HAP-1 (cell line): ENCODE data around the gene ACER3.

Experiments
- DNase-seq, 2 experiments: peaks; one replicate each; pipeline ENCODE4 v3.0.0-alpha.2; 2016 to 2020; ENCODE audit warnings: low spot score in 2 of 2
- H3K27me3 ChIP-seq: fragments of 250-450 bp; sonication (Bioruptor Pico); 2 replicates; pipeline ENCODE4 v1.5.1; 2020; ENCODE audit warnings: low read depth, mild to moderate bottlenecking, moderate library complexity
- H3K36me3 ChIP-seq: fragments of 250-450 bp; sonication (Bioruptor Pico); replicated peaks from 2 replicates; pipeline ENCODE4 v1.5.1; 2020; ENCODE audit warnings: mild to moderate bottlenecking
- H3K4me1 ChIP-seq: fragments of 250-450 bp; sonication (Bioruptor Pico); 2 replicates; pipeline ENCODE4 v1.5.1; 2020; ENCODE audit warnings: mild to moderate bottlenecking
- H3K4me3 ChIP-seq: fragments of 250-450 bp; sonication (Bioruptor Pico); 2 replicates; pipeline ENCODE4 v1.5.1; 2020; ENCODE audit warnings: mild to moderate bottlenecking, moderate library complexity
- H3K9me3 ChIP-seq: fragments of 250-450 bp; sonication (Bioruptor Pico); 2 replicates; pipeline ENCODE4 v1.5.1; 2020; ENCODE audit warnings: mild to moderate bottlenecking, moderate library complexity
- in situ Hi-C: fragments of 300-500 bp; cut with MboI; formaldehyde crosslinking; loops from 3 replicates; pipeline ENCODE4 v1.14.3; 2020; ENCODE audit warnings: low sequenced_read_pairs, inconsistent platforms, mixed read lengths

The ACER3 gene

GRCh38 chr11:76902121-76903014 lies 41.6 kb downstream of the ACER3 start:
- no peaks in the 10 kb centered on the region for H3K27me3 ChIP-seq
- no peaks in the 10 kb centered on the region; the same call in 1 of the 2 replicates for H3K36me3 ChIP-seq
- DNase-seq: peak; percentile 36 to 65
- H3K4me3 ChIP-seq: no peak overlapping the region
- no peaks in the 10 kb centered on the region; the same call in 1 of the 2 replicates for H3K9me3 ChIP-seq
- in situ Hi-C loops: no loop called here
- H3K4me1 ChIP-seq: peaks cover 13% of the 10 kb centered on the region

GRCh38 chr11:76903325-76903724 lies 42.6 kb downstream of the ACER3 start:
- in situ Hi-C loops: no loop called here
- H3K9me3 ChIP-seq: no peaks in the 10 kb centered on the region; the same call in 1 of the 2 replicates
- no peaks in the 10 kb centered on the region for H3K27me3 ChIP-seq
- no peak for DNase-seq
- no peak overlapping the region for H3K4me3 ChIP-seq
- no peaks in the 10 kb centered on the region; the same call in 1 of the 2 replicates for H3K36me3 ChIP-seq
- peaks cover 13% of the 10 kb centered on the region for H3K4me1 ChIP-seq

GRCh38 chr11:76910620-76911414 lies 50.1 kb downstream of the ACER3 start:
- H3K4me3 ChIP-seq: no peak overlapping the region
- no peaks in the 10 kb centered on the region for H3K9me3 ChIP-seq
- peak; percentile 52 to 74 for DNase-seq
- no peaks in the 10 kb centered on the region for H3K27me3 ChIP-seq
- peaks cover 14% of the 10 kb centered on the region for H3K4me1 ChIP-seq
- in situ Hi-C loops: loop anchor here (10.0 kb wide), 2 partner anchors 106 to 176 kb away; no protein-coding TSS in a partner anchor
- no peaks in the 10 kb centered on the region for H3K36me3 ChIP-seq

GRCh38 chr11:76911415-76911808 lies 50.7 kb downstream of the ACER3 start:
- Histone ChIP-seq H3K4me1 (peaks cover 14% of the 10 kb centered on the region), H3K9me3 (no peaks in the 10 kb centered on the region), H3K36me3 (no peaks in the 10 kb centered on the region), H3K27me3 (no peaks in the 10 kb centered on the region), H3K4me3 (no peak overlapping the region)
- no peak for DNase-seq
- in situ Hi-C loops: loop anchor here (10.0 kb wide), 2 partner anchors 107 to 177 kb away; no protein-coding TSS in a partner anchor

DNA sequence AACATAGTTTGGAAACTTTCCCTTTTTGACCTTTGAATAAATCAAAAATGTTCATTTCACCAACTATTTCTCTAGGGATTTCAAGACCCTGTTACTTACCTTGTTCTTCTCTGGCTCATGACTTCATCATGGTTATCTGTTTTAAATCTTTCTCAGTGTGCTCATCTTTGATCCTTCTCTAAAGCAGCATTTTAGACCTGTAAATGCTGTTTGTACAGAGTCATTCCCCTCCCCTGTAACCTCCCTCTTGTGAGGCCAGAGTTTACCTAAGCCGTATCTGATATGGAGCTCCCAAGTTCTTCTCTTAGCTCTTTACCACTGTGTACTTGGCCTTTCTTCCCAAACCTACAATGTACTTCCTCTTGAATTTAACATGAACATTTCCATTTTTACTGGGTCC lies 56.0 kb downstream of the ACER3 start:
- Histone ChIP-seq H3K36me3 (no peaks in the 10 kb centered on the region), H3K9me3 (no peaks in the 10 kb centered on the region), H3K27me3 (no peaks in the 10 kb centered on the region), H3K4me1 (peaks cover under 1% of the 10 kb centered on the region; the same call in 1 of the 2 replicates), H3K4me3 (no peak overlapping the region)
- DNase-seq: no peak
- in situ Hi-C loops: loop anchor here (10.0 kb wide), 2 partner anchors 112 to 182 kb away; no protein-coding TSS in a partner anchor

- Histone ChIP-seq H3K9me3 (no peaks in the 10 kb centered on the region), H3K36me3 (no peaks in the 10 kb centered on the region), H3K4me3 (no peak overlapping the region), H3K27me3 (no peaks in the 10 kb centered on the region), H3K4me1 (no peaks in the 10 kb centered on the region)
- peak; percentile 24 to 76 for DNase-seq
- in situ Hi-C loops: loop anchor here (10.0 kb wide), 2 partner anchors 114 to 184 kb away; no protein-coding TSS in a partner anchor
Measured at GRCh38 chr11:76918941-76919386, 58.2 kb downstream of the ACER3 start.

DNA sequence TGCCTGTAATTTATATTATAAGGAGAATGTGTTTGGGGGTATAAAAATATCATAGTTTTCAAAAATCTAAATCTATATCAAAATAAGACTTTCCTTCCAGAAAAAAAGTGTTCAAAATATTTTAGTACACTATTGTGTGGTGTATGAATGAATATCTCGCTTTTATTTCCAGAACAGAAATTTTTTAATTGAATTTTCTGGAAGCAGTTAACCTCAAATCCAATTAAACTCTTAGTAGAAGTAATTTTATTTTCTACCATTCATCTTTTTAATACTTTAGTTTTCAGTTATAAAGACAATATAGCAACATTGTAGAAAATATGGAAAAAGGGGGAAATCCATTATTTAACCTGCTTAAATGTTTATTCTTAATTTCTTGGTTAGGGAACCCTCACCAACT lies 58.7 kb downstream of the ACER3 start:
- Histone ChIP-seq H3K27me3 (no peaks in the 10 kb centered on the region), H3K36me3 (no peaks in the 10 kb centered on the region), H3K4me1 (no peaks in the 10 kb centered on the region), H3K4me3 (no peak overlapping the region), H3K9me3 (no peaks in the 10 kb centered on the region)
- no peak for DNase-seq
- in situ Hi-C loops: loop anchor here (10.0 kb wide), 2 partner anchors 115 to 185 kb away; no protein-coding TSS in a partner anchor

GRCh38 chr11:76919887-76920746 lies 59.4 kb downstream of the ACER3 start:
- Histone ChIP-seq H3K27me3 (no peaks in the 10 kb centered on the region), H3K9me3 (no peaks in the 10 kb centered on the region), H3K4me3 (no peak overlapping the region), H3K4me1 (no peaks in the 10 kb centered on the region), H3K36me3 (no peaks in the 10 kb centered on the region)
- DNase-seq: peak; percentile 72 to 84
- in situ Hi-C loops: loop anchor here (10.0 kb wide), 2 partner anchors 115 to 185 kb away; no protein-coding TSS in a partner anchor

- no peak overlapping the region for H3K4me3 ChIP-seq
- H3K9me3 ChIP-seq: no peaks in the 10 kb centered on the region
- no peaks in the 10 kb centered on the region for H3K4me1 ChIP-seq
- no peaks in the 10 kb centered on the region for H3K27me3 ChIP-seq
- no peaks in the 10 kb centered on the region; the same call in 1 of the 2 replicates for H3K36me3 ChIP-seq
- DNase-seq: no peak
- in situ Hi-C loops: no loop called here
Measured at GRCh38 chr11:76927160-76927559, 66.4 kb downstream of the ACER3 start.

- no peaks in the 10 kb centered on the region for H3K4me1 ChIP-seq
- no peaks in the 10 kb centered on the region; the same call in 1 of the 2 replicates for H3K9me3 ChIP-seq
- no peak overlapping the region for H3K4me3 ChIP-seq
- DNase-seq: no peak
- no peaks in the 10 kb centered on the region for H3K27me3 ChIP-seq
- peaks cover 2% of the 10 kb centered on the region; the same call in 1 of the 2 replicates for H3K36me3 ChIP-seq
- in situ Hi-C loops: no loop called here
Measured at GRCh38 chr11:76935042-76935441, 74.3 kb downstream of the ACER3 start.

- in situ Hi-C loops: no loop called here
- DNase-seq: no peak
- Histone ChIP-seq H3K36me3 (no peaks in the 10 kb centered on the region; the same call in 1 of the 2 replicates), H3K4me1 (peaks cover 14% of the 10 kb centered on the region), H3K27me3 (no peaks in the 10 kb centered on the region), H3K4me3 (no peak overlapping the region), H3K9me3 (no peaks in the 10 kb centered on the region; the same call in 1 of the 2 replicates)
Measured at GRCh38 chr11:76939219-76939631, 78.5 kb downstream of the ACER3 start.

GRCh38 chr11:76944225-76944624 lies 83.5 kb downstream of the ACER3 start:
- Histone ChIP-seq H3K36me3 (no peaks in the 10 kb centered on the region), H3K4me1 (peaks cover 14% of the 10 kb centered on the region), H3K27me3 (no peaks in the 10 kb centered on the region), H3K4me3 (no peak overlapping the region), H3K9me3 (0 out of 2 replicates have a peak, but pooled peaks cover 2% of the 10 kb centered on the region)
- no peak for DNase-seq
- in situ Hi-C loops: no loop called here
